A549 (cell line): ENCODE measurements around the gene TMEM51. TPM values are rescaled to one million over a fixed set of nuclear protein-coding genes. Genes with fewer than 3 reads are reported as not detected.

Experiments used
- ATAC-seq, 2 experiments: fragments of 200-7000 bp in 1 of 2; fragments of >200 bp in 1 of 2; cut with Nextera tagmentation in 1 of 2; cut with Tn5 transposase in 1 of 2; 3 replicates each; pipeline versions ENCODE4 v1.8.0 to v1.9.1; 2018 to 2020; ENCODE audit warnings: mild to moderate bottlenecking in 1 of 2, moderate library complexity in 1 of 2
- CTCF ChIA-PET: fragments of 300-600 bp; sonication (Branson Sonifier 250); formaldehyde crosslinking; extraction: SDS; loops from one replicate; lab custom pipeline; 2021; ENCODE audit warnings: antibody characterized with exemption, inconsistent platforms; lab: Yijun Ruan, JAX
- POLR2A ChIA-PET: fragments of 350-600 bp; formaldehyde crosslinking; extraction: SDS; loops from one replicate; lab custom pipeline; 2021; ENCODE audit warnings: antibody characterized with exemption, inconsistent platforms; lab: Yijun Ruan, JAX
- DNase-seq, 2 experiments: peaks; one replicate each; pipeline versions ENCODE4 v3.0.0 to v3.0.0-alpha.2; 2011 to 2016; ENCODE audit warnings: low read depth in 1 of 2, low spot score in 1 of 2
- FAIRE-seq: peaks from 2 replicates; lab custom pipeline; 2011; peaks lifted over from hg19 to GRCh38; lab: Jason Lieb, UNC
- H3K27ac ChIP-seq, 2 experiments: fragments of >200 bp; sonication (Bioruptor Twin); formaldehyde crosslinking; 3 replicates each; pipeline ENCODE4 v1.5.1; 2016 to 2017
- H3K4me1 ChIP-seq: fragments of >200 bp; sonication (Bioruptor Twin); formaldehyde crosslinking; 3 replicates; pipeline ENCODE4 v1.6.1; 2016
- H3K4me2 ChIP-seq: fragments of >200 bp; sonication (Bioruptor Twin); formaldehyde crosslinking; 3 replicates; pipeline ENCODE4 v1.6.1; 2016
- H3K4me3 ChIP-seq: fragments of >200 bp; sonication (Bioruptor Twin); formaldehyde crosslinking; 3 replicates; pipeline ENCODE4 v1.5.1; 2016
- H3K9me3 ChIP-seq: fragments of >200 bp; sonication (Bioruptor Twin); formaldehyde crosslinking; 3 replicates; pipeline ENCODE4 v1.6.1; 2016
- ATOH8 ChIP-seq: fragments of 250-450 bp; sonication (Bioruptor Pico); IDR thresholded peaks from 2 replicates; pipeline ENCODE4 v1.5.0; 2020; ENCODE audit warnings: low read depth, mild to moderate bottlenecking, moderate library complexity
- CBX8 ChIP-seq: fragments of 200-600 bp; sonication (generic); IDR thresholded peaks from 2 replicates; pipeline ENCODE4 v1.6.1; 2016
- CEBPB ChIP-seq, 2 experiments: fragments of >200 bp in 1 of 2; sonication (Bioruptor Twin) in 1 of 2; formaldehyde crosslinking in 1 of 2; IDR thresholded peaks; 2 replicates each; pipeline ENCODE4 v1.6.1; 2012 to 2016
- CHD2 ChIP-seq: fragments of 150-350 bp; IDR thresholded peaks from 2 replicates; pipeline ENCODE4 v1.6.1; 2014; ENCODE audit warnings: low read length; ENCODE audit not compliant: partially characterized antibody
- E2F6 ChIP-seq: IDR thresholded peaks from 2 replicates; pipeline ENCODE4 v1.6.1; 2012; ENCODE audit warnings: low read depth, borderline replicate concordance
- EHMT2 ChIP-seq: fragments of 200-600 bp; sonication (generic); IDR thresholded peaks from 2 replicates; pipeline ENCODE4 v1.6.1; 2016; ENCODE audit warnings: antibody characterized with exemption, low read depth, mild to moderate bottlenecking, moderate library complexity
- ELK1 ChIP-seq: fragments of 150-350 bp; IDR thresholded peaks from 2 replicates; pipeline ENCODE4 v1.6.1; 2014; ENCODE audit warnings: low read depth, mild to moderate bottlenecking, low read length
- ESRRA ChIP-seq: fragments of 150-350 bp; IDR thresholded peaks from 2 replicates; pipeline ENCODE4 v1.6.1; 2014; ENCODE audit warnings: mild to moderate bottlenecking, low read length, borderline replicate concordance
- FOSB ChIP-seq: fragments of 250-450 bp; sonication (Bioruptor Pico); IDR thresholded peaks from 2 replicates; pipeline ENCODE4 v1.5.0; 2020; ENCODE audit warnings: mild to moderate bottlenecking, moderate library complexity
- HDAC2 ChIP-seq: fragments of 200-600 bp; sonication (generic); IDR thresholded peaks from 2 replicates; pipeline ENCODE4 v1.6.1; 2016
- HOXB13 ChIP-seq: fragments of 250-450 bp; sonication (Bioruptor Pico); IDR thresholded peaks from 2 replicates; pipeline ENCODE4 v1.5.0; 2020; ENCODE audit warnings: low read depth, mild to moderate bottlenecking, moderate library complexity
- JUN ChIP-seq, 2 experiments: fragments of >200 bp; sonication (Bioruptor Twin); formaldehyde crosslinking; IDR thresholded peaks; 2 replicates in 1 of 2; 3 replicates in 1 of 2; pipeline ENCODE4 v1.6.1; 2016 to 2017
- KDM5A ChIP-seq: fragments of 200-600 bp; sonication (generic); IDR thresholded peaks from 2 replicates; pipeline ENCODE4 v1.6.1; 2016; ENCODE audit warnings: antibody characterized with exemption, mild to moderate bottlenecking
- MAFK ChIP-seq: fragments of 450-650 bp; IDR thresholded peaks from 2 replicates; pipeline ENCODE4 v1.6.1; 2014; ENCODE audit not compliant: partially characterized antibody
- MAX ChIP-seq: IDR thresholded peaks from 2 replicates; pipeline ENCODE4 v1.6.1; 2012
- NFE2L2 ChIP-seq: fragments of 150-350 bp; conservative IDR thresholded peaks from 2 replicates; pipeline ENCODE4 v1.6.1; 2014; ENCODE audit warnings: low read length
- PBX3 ChIP-seq: IDR thresholded peaks from 2 replicates; pipeline ENCODE4 v1.6.1; 2012
- PHF8 ChIP-seq: fragments of 200-600 bp; sonication (generic); IDR thresholded peaks from 2 replicates; pipeline ENCODE4 v1.6.1; 2016; ENCODE audit warnings: low read depth, mild to moderate bottlenecking, antibody characterized with exemption, moderate library complexity, borderline replicate concordance
- POLR2AphosphoS2 ChIP-seq: conservative IDR thresholded peaks from 2 replicates; pipeline ENCODE4 v1.6.1; 2012; ENCODE audit warnings: low read length, improper control_type of control experiment, inconsistent platforms
- RAD21 ChIP-seq, 2 experiments: fragments of >200 bp in 1 of 2; sonication (Bioruptor Twin) in 1 of 2; formaldehyde crosslinking in 1 of 2; IDR thresholded peaks in 1 of 2; conservative IDR thresholded peaks in 1 of 2; 2 replicates in 1 of 2; 3 replicates in 1 of 2; pipeline ENCODE4 v1.6.1; 2012 to 2018; ENCODE audit warnings: inconsistent platforms in 1 of 2
- RCOR1 ChIP-seq: fragments of 150-350 bp; IDR thresholded peaks from 2 replicates; pipeline ENCODE4 v1.6.1; 2014; ENCODE audit warnings: antibody characterized with exemption, low read length, low read depth
- RFX5 ChIP-seq: fragments of 450-650 bp; IDR thresholded peaks from 2 replicates; pipeline ENCODE4 v1.7.1; 2014; ENCODE audit warnings: antibody characterized with exemption, mild to moderate bottlenecking, moderate library complexity
- RNF2 ChIP-seq: fragments of 200-600 bp; sonication (generic); IDR thresholded peaks from 2 replicates; pipeline ENCODE4 v1.6.1; 2016; ENCODE audit warnings: low read depth, mild to moderate bottlenecking, antibody characterized with exemption, moderate library complexity, borderline replicate concordance
- SMC3 ChIP-seq: fragments of >200 bp; sonication (Bioruptor Twin); formaldehyde crosslinking; IDR thresholded peaks from 3 replicates; pipeline ENCODE4 v1.6.1; 2018; ENCODE audit warnings: inconsistent platforms
- SREBF2 ChIP-seq: fragments of 450-650 bp; IDR thresholded peaks from 2 replicates; pipeline ENCODE4 v1.6.1; 2014; ENCODE audit warnings: mild to moderate bottlenecking, moderate library complexity
- TFCP2L1 ChIP-seq: fragments of 250-450 bp; sonication (Bioruptor Pico); IDR thresholded peaks from 2 replicates; pipeline ENCODE4 v1.5.0; 2021; ENCODE audit warnings: mild to moderate bottlenecking
- ZC3H11A ChIP-seq: fragments of 450-650 bp; IDR thresholded peaks from 2 replicates; pipeline ENCODE4 v1.6.1; 2014; ENCODE audit warnings: antibody characterized with exemption, mild to moderate bottlenecking
- ZFP36 ChIP-seq: fragments of 450-650 bp; IDR thresholded peaks from 2 replicates; pipeline ENCODE4 v1.6.1; 2014; ENCODE audit warnings: borderline replicate concordance; ENCODE audit not compliant: partially characterized antibody
- ZNF302 ChIP-seq: fragments of 250-450 bp; sonication (Bioruptor Pico); IDR thresholded peaks from 2 replicates; pipeline ENCODE4 v1.9.0; 2021; ENCODE audit warnings: inconsistent platforms, mild to moderate bottlenecking, moderate library complexity
- ZSCAN20 ChIP-seq: fragments of 250-450 bp; sonication (Bioruptor Pico); IDR thresholded peaks from 2 replicates; pipeline ENCODE4 v1.8.0; 2022; ENCODE audit warnings: mild to moderate bottlenecking, moderate library complexity
- WGBS: methylation state at CpG from one replicate; pipeline ENCODE4 v1.1.6; 2017; ENCODE audit errors: missing lambda C conversion rate; 5-methylcytosine and 5-hydroxymethylcytosine counted together
- polyA plus RNA-seq, 4 experiments: library from polyadenylated mRNA; depleted of rRNA in 3 of 4; stranded (reverse); fragments of >200 nt; fragmentation: RNase III in 1 of 4; extraction: RNeasy Plus Mini Kit Qiagen cat#74134 plus additional on column Dnase treatment in 1 of 4; gene quantifications; 2 replicates in 3 of 4; 3 replicates in 1 of 4; pipeline ENCODE4 v1.2.3, GENCODE V29; 2011 to 2017
- TF ChIP-seq, protein P1 (sequence below): fragments of 450-650 bp; IDR thresholded peaks from 2 replicates; pipeline ENCODE4 v1.6.1; 2014; ENCODE audit warnings: antibody characterized with exemption

TMEM51 gene
- polyA plus RNA-seq, 2 of the 4 experiments (the other 2 are of a cell fraction), result 20.0 to 22.8 TPM

- peak overlapping the region; percentile 99 for H3K4me2 ChIP-seq
- TF ChIP-seq HOXB13 (CRISPR knock-in tag) (no peak), SMC3 (no peak), E2F6 (no peak), TFCP2L1 (no peak), RCOR1 (no peak), KDM5A (no peak), PHF8 (no peak), ESRRA (no peak), MAFK (no peak), ZC3H11A (no peak)
- TF ChIP-seq, all 56 proteins: peak for 0
- DNase-seq (no peak), ATAC-seq (no peak), FAIRE-seq (no peak)
- Histone ChIP-seq H3K9me3 (no peaks in the 10 kb centered on the region), H3K4me1 (peaks cover 74% of the 10 kb centered on the region), H3K4me3 (peak overlapping the region; percentile 25; the same call in 2 of the 3 replicates), H3K27ac (peak overlapping the region; percentile 74 to 93)
- ChIA-PET POLR2A (interaction anchor here (0.5 to 1.7 kb wide), 2 partner anchors 34 to 47 kb away, joined by 4 to 7 read pairs; partner anchors contain the start of gene TMEM51), CTCF (interaction anchor here (0.6 to 7.3 kb wide), 11 partner anchors 12 to 108 kb away, joined by 3 to 78 read pairs (median 4); partner anchors contain the start of gene TMEM51)
- 15% methylated on average over 4 of the region's 4 CpGs for WGBS
Observed at GRCh38 chr1:15201221-15201620, 47.7 kb downstream of the TMEM51 start.

- 11% methylated on average over 13 of the region's 13 CpGs for WGBS
- CTCF ChIA-PET, result interaction anchor here (1.1 to 7.3 kb wide), 5 partner anchors 11 to 73 kb away, joined by 3 to 78 read pairs (median 5); partner anchors contain the start of gene TMEM51
- peak; percentile 25 to 50; a peak in 5 of 6 replicates for ATAC-seq
- TF ChIP-seq CHD2, result no peak
- TF ChIP-seq RCOR1, result no peak
- TF ChIP-seq ELK1, result no peak
- no peak for TF ChIP-seq SREBF2
- peak; percentile 53 for TF ChIP-seq MAFK
- no peak for TF ChIP-seq EHMT2
- no peak for TF ChIP-seq PBX3
- no peak for TF ChIP-seq NFE2L2
- TF ChIP-seq ZNF302, result no peak
- no peak for TF ChIP-seq RFX5
- TF ChIP-seq MAX, result peak; percentile 68; the same call in 1 of the 2 replicates
- no peak for TF ChIP-seq RNF2
- no peak for TF ChIP-seq ATOH8
- no peak; a peak in 1 of 5 replicates for TF ChIP-seq RAD21 (conservative IDR thresholded peaks at IDR 0.05 in 1 of 2, IDR thresholded peaks at IDR 0.05 in 1 of 2)
- TF ChIP-seq CEBPB (IDR thresholded peaks at IDR 0.05), result no peak
- peak; percentile 39; the same call in 1 of the 2 replicates for TF ChIP-seq E2F6
- TF ChIP-seq HDAC2, result no peak
- no peak for TF ChIP-seq PHF8
- TF ChIP-seq ZSCAN20, result no peak
- no peak for TF ChIP-seq CBX8
- TF ChIP-seq ZFP36, result no peak
- no peak for TF ChIP-seq HOXB13 (CRISPR knock-in tag)
- TF ChIP-seq POLR2AphosphoS2, result no peak
- TF ChIP-seq, protein P1, sequence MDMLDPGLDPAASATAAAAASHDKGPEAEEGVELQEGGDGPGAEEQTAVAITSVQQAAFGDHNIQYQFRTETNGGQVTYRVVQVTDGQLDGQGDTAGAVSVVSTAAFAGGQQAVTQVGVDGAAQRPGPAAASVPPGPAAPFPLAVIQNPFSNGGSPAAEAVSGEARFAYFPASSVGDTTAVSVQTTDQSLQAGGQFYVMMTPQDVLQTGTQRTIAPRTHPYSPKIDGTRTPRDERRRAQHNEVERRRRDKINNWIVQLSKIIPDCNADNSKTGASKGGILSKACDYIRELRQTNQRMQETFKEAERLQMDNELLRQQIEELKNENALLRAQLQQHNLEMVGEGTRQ, result no peak
- TF ChIP-seq FOSB (CRISPR knock-in tag), result no peak
- 0 out of 5 replicates have a peak, but pooled peaks of 1 of the 2 experiments have one; percentile 35 for TF ChIP-seq JUN (IDR thresholded peaks at IDR 0.05)
Observed at GRCh38 chr1:15201849-15202551, 48.5 kb downstream of the TMEM51 start.

More at GRCh38 chr1:15201849-15202551, 48.5 kb downstream of the TMEM51 start:
- POLR2A ChIA-PET, result no interaction called here
- Histone ChIP-seq H3K4me1 (peaks cover 74% of the 10 kb centered on the region), H3K4me2 (peak overlapping the region; percentile 99), H3K27ac (peak overlapping the region; percentile 74 to 93), H3K9me3 (no peaks in the 10 kb centered on the region), H3K4me3 (peak overlapping the region; percentile 19; the same call in 1 of the 3 replicates)
- FAIRE-seq, result no peak
- peak; percentile 53 to 73 for DNase-seq
